ENCODE measurements around the gene PRMT7.

GRCh38 chr16:68377667-68378393 is 67.0 kb downstream of the PRMT7 start:
- no peak for TF ChIP-seq CTCF (conservative IDR thresholded peaks at IDR 0.05)
- 0 out of 2 replicates have a peak, but pooled peaks have one; percentile 9 for TF ChIP-seq ZFX (IDR thresholded peaks at IDR 0.05)
